ENCODE results near the gene RPTOR. TPM values are rescaled to one million over a fixed set of nuclear protein-coding genes. Genes with fewer than 3 reads are reported as not detected.

RPTOR gene
- total RNA-seq, 6 experiments from 2014 or later = 34.4 to 39.2 (median 35.5) TPM

GRCh38 chr17:80703142-80703478 is 158.5 kb downstream of the RPTOR start:
- Mint-ChIP-seq H3K4me1 (ENCODE audit: low read depth) (peaks cover 31% of the 10 kb centered on the region), H3K27me3 (ENCODE audit: insufficient read depth) (peaks cover 1% of the 10 kb centered on the region; the same call in 1 of the 2 replicates), H3K36me3 (ENCODE audit: low read depth) (peaks cover 12% of the 10 kb centered on the region; the same call in 1 of the 2 replicates), H3K4me3 (no peak overlapping the region), H3K9me3 (peaks cover 6% of the 10 kb centered on the region; the same call in 1 of the 2 replicates), H3K27ac (no peak overlapping the region)
- no peak for TF ChIP-seq CTCF (IDR thresholded peaks at IDR 0.05)
- no peak for DNase-seq

GRCh38 chr17:80704381-80704819 is 159.8 kb downstream of the RPTOR start:
- no peak for TF ChIP-seq CTCF (IDR thresholded peaks at IDR 0.05)
- Mint-ChIP-seq H3K9me3 (peaks cover 6% of the 10 kb centered on the region; the same call in 1 of the 2 replicates), H3K27me3 (ENCODE audit: insufficient read depth) (peaks cover 1% of the 10 kb centered on the region; the same call in 1 of the 2 replicates), H3K4me3 (no peak overlapping the region), H3K4me1 (ENCODE audit: low read depth) (peaks cover 31% of the 10 kb centered on the region), H3K36me3 (ENCODE audit: low read depth) (peaks cover 18% of the 10 kb centered on the region; the same call in 1 of the 2 replicates), H3K27ac (peak overlapping the region; percentile 42; the same call in 1 of the 2 replicates)
- peak; percentile 20 for DNase-seq

GRCh38 chr17:80704894-80705293 is 160.3 kb downstream of the RPTOR start:
- TF ChIP-seq CTCF (IDR thresholded peaks at IDR 0.05) = no peak
- peak overlapping the region; percentile 52 for H3K27ac Mint-ChIP-seq
- peaks cover under 1% of the 10 kb centered on the region; the same call in 1 of the 2 replicates for H3K27me3 Mint-ChIP-seq (ENCODE audit: insufficient read depth)
- H3K4me1 Mint-ChIP-seq (ENCODE audit: low read depth) = peaks cover 31% of the 10 kb centered on the region
- H3K36me3 Mint-ChIP-seq (ENCODE audit: low read depth) = peaks cover 22% of the 10 kb centered on the region; the same call in 1 of the 2 replicates
- H3K9me3 Mint-ChIP-seq = peaks cover 3% of the 10 kb centered on the region; the same call in 1 of the 2 replicates
- H3K4me3 Mint-ChIP-seq = no peak overlapping the region
- DNase-seq = no peak

- peaks cover 11% of the 10 kb centered on the region; the same call in 1 of the 2 replicates for H3K36me3 Mint-ChIP-seq (ENCODE audit: low read depth)
- TF ChIP-seq CTCF (IDR thresholded peaks at IDR 0.05) = no peak
- H3K4me3 Mint-ChIP-seq = no peak overlapping the region
- H3K9me3 Mint-ChIP-seq = no peaks in the 10 kb centered on the region
- no peaks in the 10 kb centered on the region; the same call in 1 of the 2 replicates for H3K27me3 Mint-ChIP-seq (ENCODE audit: insufficient read depth)
- H3K27ac Mint-ChIP-seq = no peak overlapping the region
- no peak for DNase-seq
- H3K4me1 Mint-ChIP-seq (ENCODE audit: low read depth) = peaks cover 31% of the 10 kb centered on the region
Observed at GRCh38 chr17:80705988-80706387, 161.3 kb downstream of the RPTOR start.

GRCh38 chr17:80706463-80706867 is 161.8 kb downstream of the RPTOR start:
- Mint-ChIP-seq H3K27me3 (ENCODE audit: insufficient read depth) (no peaks in the 10 kb centered on the region; the same call in 1 of the 2 replicates), H3K9me3 (no peaks in the 10 kb centered on the region), H3K27ac (0 out of 2 replicates have a peak overlapping the region, but pooled peaks have one; percentile 22), H3K4me1 (ENCODE audit: low read depth) (peaks cover 31% of the 10 kb centered on the region), H3K4me3 (no peak overlapping the region), H3K36me3 (ENCODE audit: low read depth) (peaks cover 11% of the 10 kb centered on the region; the same call in 1 of the 2 replicates)
- DNase-seq = no peak
- no peak for TF ChIP-seq CTCF (IDR thresholded peaks at IDR 0.05)

All from HFFc6 (cell line).